ENCODE measurements around the gene EPHA4.

Gene EPHA4

GRCh38 chr2:221573430-221574230 is 1.5 kb upstream of the EPHA4 start:
- Histone ChIP-seq H3K4me3 (ENCODE audit: low read depth in 1 of 5, low read length in 5 of 5) (peak overlapping the region; percentile 70 to 94 (median 83)), H3K27me3 (ENCODE audit: control insufficient read depth in 5 of 5, insufficient read depth in 4 of 5, low read length in 5 of 5) (peaks cover 2 to 10% (median 3%) of the 10 kb centered on the region in 5 donors), H3K4me1 (ENCODE audit: control insufficient read depth in 5 of 5, insufficient read depth in 5 of 5, low read length in 5 of 5) (peaks cover 0 to 44% (median 35%) of the 10 kb centered on the region in 5 donors), H3K36me3 (ENCODE audit: control insufficient read depth in 5 of 5, insufficient read depth in 5 of 5, low read length in 5 of 5) (no peaks in the 10 kb centered on the region), H3K9ac (ENCODE audit: low read length in 5 of 5) (peak overlapping the region; percentile 38 to 86 (median 78)), H3K27ac (ENCODE audit: low read depth, low read length) (peak overlapping the region; percentile 86), H3K9me3 (ENCODE audit: control insufficient read depth in 5 of 5, low read length in 5 of 5) (no peaks in the 10 kb centered on the region)

- Histone ChIP-seq H3K9ac (ENCODE audit: low read length in 5 of 5) (peak overlapping the region; percentile 69 to 86 (median 78)), H3K4me1 (ENCODE audit: control insufficient read depth in 5 of 5, insufficient read depth in 5 of 5, low read length in 5 of 5) (peaks cover 0 to 44% (median 35%) of the 10 kb centered on the region in 5 donors), H3K36me3 (ENCODE audit: control insufficient read depth in 5 of 5, insufficient read depth in 5 of 5, low read length in 5 of 5) (no peaks in the 10 kb centered on the region), H3K27ac (ENCODE audit: low read depth, low read length) (peak overlapping the region; percentile 86), H3K9me3 (ENCODE audit: control insufficient read depth in 5 of 5, low read length in 5 of 5) (no peaks in the 10 kb centered on the region), H3K27me3 (ENCODE audit: control insufficient read depth in 5 of 5, insufficient read depth in 4 of 5, low read length in 5 of 5) (peaks cover 2 to 7% (median 3%) of the 10 kb centered on the region in 5 donors), H3K4me3 (ENCODE audit: low read depth in 1 of 5, low read length in 5 of 5) (peak overlapping the region; percentile 70 to 94 (median 79))
Measured at GRCh38 chr2:221572821-221573429, 821 bp upstream of the EPHA4 start.

- Histone ChIP-seq H3K27me3 (ENCODE audit: control insufficient read depth in 5 of 5, insufficient read depth in 4 of 5, low read length in 5 of 5) (peaks cover 2 to 7% (median 3%) of the 10 kb centered on the region in 5 donors), H3K27ac (ENCODE audit: low read depth, low read length) (peak overlapping the region; percentile 86), H3K36me3 (ENCODE audit: control insufficient read depth in 5 of 5, insufficient read depth in 5 of 5, low read length in 5 of 5) (no peaks in the 10 kb centered on the region), H3K9ac (ENCODE audit: low read length in 5 of 5) (peak overlapping the region in 4 of 5 donors; percentile 55 to 88 (median 81)), H3K4me1 (ENCODE audit: control insufficient read depth in 5 of 5, insufficient read depth in 5 of 5, low read length in 5 of 5) (peaks cover 0 to 44% (median 38%) of the 10 kb centered on the region in 5 donors), H3K9me3 (ENCODE audit: control insufficient read depth in 5 of 5, low read length in 5 of 5) (no peaks in the 10 kb centered on the region), H3K4me3 (ENCODE audit: low read depth in 1 of 5, low read length in 5 of 5) (peak overlapping the region; percentile 70 to 94 (median 77))
Measured at GRCh38 chr2:221571551-221572218, 419 bp downstream of the EPHA4 start.

- Histone ChIP-seq H3K9me3 (ENCODE audit: control insufficient read depth in 5 of 5, low read length in 5 of 5) (no peaks in the 10 kb centered on the region), H3K9ac (ENCODE audit: low read length in 5 of 5) (peak overlapping the region in 4 of 5 donors; percentile 55 to 88 (median 81)), H3K4me3 (ENCODE audit: low read depth in 1 of 5, low read length in 5 of 5) (peak overlapping the region; percentile 61 to 94 (median 73)), H3K27me3 (ENCODE audit: control insufficient read depth in 5 of 5, insufficient read depth in 4 of 5, low read length in 5 of 5) (peaks cover 2 to 7% (median 3%) of the 10 kb centered on the region in 5 donors), H3K27ac (ENCODE audit: low read depth, low read length) (peak overlapping the region; percentile 86), H3K36me3 (ENCODE audit: control insufficient read depth in 5 of 5, insufficient read depth in 5 of 5, low read length in 5 of 5) (no peaks in the 10 kb centered on the region), H3K4me1 (ENCODE audit: control insufficient read depth in 5 of 5, insufficient read depth in 5 of 5, low read length in 5 of 5) (peaks cover 0 to 44% (median 38%) of the 10 kb centered on the region in 5 donors)
Measured at GRCh38 chr2:221571025-221571550, 1.0 kb downstream of the EPHA4 start.

- peaks cover 0 to 44% (median 38%) of the 10 kb centered on the region in 5 donors for H3K4me1 ChIP-seq (ENCODE audit: control insufficient read depth in 5 of 5, insufficient read depth in 5 of 5, low read length in 5 of 5)
Measured at GRCh38 chr2:221570321-221570935, 1.7 kb downstream of the EPHA4 start.

DNA sequence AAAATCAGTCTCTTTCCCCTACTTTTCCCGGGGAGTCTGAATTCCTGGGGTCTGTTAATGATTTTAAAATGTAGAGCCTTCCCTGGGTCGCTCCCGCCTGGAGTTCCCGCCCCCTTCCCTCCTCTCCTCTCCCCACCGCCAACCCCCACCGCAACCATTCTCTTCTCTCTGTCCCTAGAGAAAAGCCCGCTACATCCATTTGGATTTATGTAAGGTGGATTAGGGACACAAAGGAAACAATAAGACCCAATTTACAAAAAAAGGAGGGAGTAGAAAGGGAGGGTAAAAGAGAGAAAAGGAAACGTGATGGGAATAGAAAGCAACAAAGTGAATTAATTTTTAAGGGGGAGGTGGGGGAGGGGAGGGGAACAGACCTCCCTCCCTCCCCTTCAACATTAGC is 2.2 kb downstream of the EPHA4 start:
- peaks cover 0 to 44% (median 38%) of the 10 kb centered on the region in 5 donors for H3K4me1 ChIP-seq (ENCODE audit: control insufficient read depth in 5 of 5, insufficient read depth in 5 of 5, low read length in 5 of 5)
- H3K4me3 ChIP-seq (ENCODE audit: low read depth in 1 of 5, low read length in 5 of 5), result peak overlapping the region in 3 of 5 donors; percentile 70 to 94 (median 73)
- H3K9me3 ChIP-seq (ENCODE audit: control insufficient read depth in 5 of 5, low read length in 5 of 5), result no peaks in the 10 kb centered on the region
- no peak overlapping the region for H3K9ac ChIP-seq (ENCODE audit: low read length in 5 of 5)
- no peaks in the 10 kb centered on the region for H3K36me3 ChIP-seq (ENCODE audit: control insufficient read depth in 5 of 5, insufficient read depth in 5 of 5, low read length in 5 of 5)
- H3K27me3 ChIP-seq (ENCODE audit: control insufficient read depth in 5 of 5, insufficient read depth in 4 of 5, low read length in 5 of 5), result peaks cover 2 to 7% (median 3%) of the 10 kb centered on the region in 5 donors
- no peak overlapping the region for H3K27ac ChIP-seq (ENCODE audit: low read depth, low read length)

More at GRCh38 chr2:221570321-221570935, 1.7 kb downstream of the EPHA4 start:
- no peaks in the 10 kb centered on the region for H3K9me3 ChIP-seq (ENCODE audit: control insufficient read depth in 5 of 5, low read length in 5 of 5)
- H3K36me3 ChIP-seq (ENCODE audit: control insufficient read depth in 5 of 5, insufficient read depth in 5 of 5, low read length in 5 of 5), result no peaks in the 10 kb centered on the region
- H3K9ac ChIP-seq (ENCODE audit: low read length in 5 of 5), result peak overlapping the region in 2 of 5 donors; percentile 56 to 62
- H3K27me3 ChIP-seq (ENCODE audit: control insufficient read depth in 5 of 5, insufficient read depth in 4 of 5, low read length in 5 of 5), result peaks cover 2 to 7% (median 3%) of the 10 kb centered on the region in 5 donors
- no peak overlapping the region for H3K27ac ChIP-seq (ENCODE audit: low read depth, low read length)
- peak overlapping the region; percentile 46 to 94 (median 70) for H3K4me3 ChIP-seq (ENCODE audit: low read depth in 1 of 5, low read length in 5 of 5)

DNA sequence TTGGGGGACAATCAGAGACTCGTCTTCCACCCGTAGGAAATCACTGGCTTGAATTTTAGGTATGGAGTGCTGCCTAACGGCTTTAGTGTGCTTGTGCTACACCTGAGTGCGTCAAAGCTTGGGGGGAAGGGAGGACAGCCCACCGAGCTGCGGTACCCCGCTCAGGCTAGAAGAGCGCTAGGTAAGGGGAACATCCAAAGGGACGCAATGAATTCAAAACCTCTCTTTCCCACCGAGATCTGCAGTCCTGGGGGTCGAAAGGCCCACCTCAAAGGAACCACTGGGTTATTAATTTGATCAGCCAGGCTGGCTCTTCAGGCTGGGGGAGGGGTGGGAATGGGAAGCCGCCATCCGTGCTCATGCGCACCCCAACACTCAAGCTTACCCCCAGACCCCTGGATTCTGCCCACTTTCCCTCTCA is 2.7 kb downstream of the EPHA4 start:
- Histone ChIP-seq H3K9me3 (ENCODE audit: control insufficient read depth in 5 of 5, low read length in 5 of 5) (no peaks in the 10 kb centered on the region), H3K4me1 (ENCODE audit: control insufficient read depth in 5 of 5, insufficient read depth in 5 of 5, low read length in 5 of 5) (peaks cover 0 to 43% (median 38%) of the 10 kb centered on the region in 5 donors), H3K9ac (ENCODE audit: low read length in 5 of 5) (no peak overlapping the region), H3K4me3 (ENCODE audit: low read depth in 1 of 5, low read length in 5 of 5) (no peak overlapping the region), H3K36me3 (ENCODE audit: control insufficient read depth in 5 of 5, insufficient read depth in 5 of 5, low read length in 5 of 5) (no peaks in the 10 kb centered on the region), H3K27me3 (ENCODE audit: control insufficient read depth in 5 of 5, insufficient read depth in 4 of 5, low read length in 5 of 5) (peaks cover 2 to 7% (median 3%) of the 10 kb centered on the region in 5 donors), H3K27ac (ENCODE audit: low read depth, low read length) (no peak overlapping the region)

DNA sequence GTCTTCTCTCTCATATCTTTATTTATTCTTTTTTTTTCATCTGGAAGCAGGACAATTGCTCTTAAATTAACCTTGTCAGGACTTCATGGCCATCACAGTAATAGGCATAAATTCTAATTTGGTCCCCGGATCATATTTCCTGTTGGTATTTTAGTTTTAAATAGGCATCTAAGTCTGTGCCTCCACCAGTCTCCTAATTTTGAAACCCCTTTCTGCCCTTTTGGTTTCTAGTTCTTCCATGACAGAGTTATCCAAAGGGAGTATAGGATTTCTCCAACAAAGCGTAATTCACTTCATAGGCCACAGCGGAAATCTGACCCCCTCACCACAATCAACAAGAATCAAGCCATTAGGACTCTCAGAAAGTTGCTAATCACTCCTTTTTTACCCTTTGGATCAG is 3.8 kb downstream of the EPHA4 start:
- H3K4me3 ChIP-seq (ENCODE audit: low read depth in 1 of 5, low read length in 5 of 5), result no peak overlapping the region
- peaks cover 2 to 7% (median 3%) of the 10 kb centered on the region in 5 donors for H3K27me3 ChIP-seq (ENCODE audit: control insufficient read depth in 5 of 5, insufficient read depth in 4 of 5, low read length in 5 of 5)
- peaks cover 0 to 38% (median 29%) of the 10 kb centered on the region in 5 donors for H3K4me1 ChIP-seq (ENCODE audit: control insufficient read depth in 5 of 5, insufficient read depth in 5 of 5, low read length in 5 of 5)
- H3K9ac ChIP-seq (ENCODE audit: low read length in 5 of 5), result no peak overlapping the region
- no peaks in the 10 kb centered on the region for H3K9me3 ChIP-seq (ENCODE audit: control insufficient read depth in 5 of 5, low read length in 5 of 5)
- H3K27ac ChIP-seq (ENCODE audit: low read depth, low read length), result no peak overlapping the region
- H3K36me3 ChIP-seq (ENCODE audit: control insufficient read depth in 5 of 5, insufficient read depth in 5 of 5, low read length in 5 of 5), result peaks cover 0 to 4% (median 0%) of the 10 kb centered on the region in 5 donors

DNA sequence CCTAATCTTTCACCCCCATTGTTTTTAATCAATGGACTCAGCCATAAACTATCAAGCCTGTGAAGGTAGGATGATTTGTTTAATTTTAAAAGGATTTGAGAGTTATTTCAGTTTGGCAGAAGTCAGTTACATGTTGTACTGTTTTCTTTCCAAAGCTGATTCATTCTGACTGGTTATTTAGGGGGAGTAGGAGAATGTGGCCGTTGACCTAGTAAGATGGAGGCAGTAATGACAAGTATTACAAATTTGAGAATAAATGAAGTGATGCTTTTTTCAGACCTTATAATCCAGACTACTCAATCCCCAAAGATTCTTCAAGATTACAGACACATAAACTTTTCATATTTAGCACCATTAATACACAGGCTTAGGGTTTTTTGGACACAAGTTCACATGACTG is 4.3 kb downstream of the EPHA4 start:
- Histone ChIP-seq H3K4me1 (ENCODE audit: control insufficient read depth in 5 of 5, insufficient read depth in 5 of 5, low read length in 5 of 5) (peaks cover 0 to 36% (median 27%) of the 10 kb centered on the region in 5 donors), H3K9me3 (ENCODE audit: control insufficient read depth in 5 of 5, low read length in 5 of 5) (no peaks in the 10 kb centered on the region), H3K36me3 (ENCODE audit: control insufficient read depth in 5 of 5, insufficient read depth in 5 of 5, low read length in 5 of 5) (peaks cover 0 to 6% (median 0%) of the 10 kb centered on the region in 5 donors), H3K9ac (ENCODE audit: low read length in 5 of 5) (no peak overlapping the region), H3K4me3 (ENCODE audit: low read depth in 1 of 5, low read length in 5 of 5) (no peak overlapping the region), H3K27ac (ENCODE audit: low read depth, low read length) (no peak overlapping the region), H3K27me3 (ENCODE audit: control insufficient read depth in 5 of 5, insufficient read depth in 4 of 5, low read length in 5 of 5) (peaks cover 2 to 7% (median 3%) of the 10 kb centered on the region in 5 donors)

Data from subcutaneous abdominal adipose tissue (tissue), 5 donors.